GM20000 (cell line): ENCODE data around the gene TCEAL2.
"Not testable (repeated sequence)": the region's sequence is repeated elsewhere in the genome, so short reads cannot be mapped to it uniquely, and the experiment has no call there.

ENCODE experiments used
- DNase-seq: peaks from one replicate; pipeline ENCODE4 v3.0.0; 2012; ENCODE audit warnings: low spot score
- CTCF ChIP-seq: IDR thresholded peaks from 2 replicates; pipeline ENCODE4 v1.5.1; 2012; ENCODE audit warnings: mild to moderate bottlenecking, control low read depth; ENCODE audit errors: extremely low read depth, missing control alignments

TCEAL2 gene

DNA sequence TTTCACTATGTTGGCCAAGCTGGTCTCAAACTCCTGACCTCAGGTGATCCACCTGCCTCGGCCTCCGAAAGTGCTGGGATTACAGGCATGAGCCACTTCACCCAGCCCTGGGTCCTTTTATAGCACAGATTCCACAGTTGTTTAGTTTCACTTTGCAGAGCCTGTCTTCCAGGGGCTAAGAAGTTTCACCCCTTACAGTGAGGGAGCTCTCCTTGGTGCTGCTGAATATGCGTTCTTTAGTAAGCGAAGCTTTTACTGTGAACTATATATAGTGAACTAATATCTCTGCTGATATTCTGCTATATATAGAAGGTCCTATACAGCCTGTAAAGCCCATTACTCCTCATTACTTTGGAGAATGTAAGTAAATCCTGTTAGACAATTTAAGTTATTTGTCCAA is 12.6 kb downstream of the TCEAL2 start:
- no peak for DNase-seq
- TF ChIP-seq CTCF: no peak

GRCh38 chrX:102140876-102141275 is 15.4 kb downstream of the TCEAL2 start:
- DNase-seq: not testable (repeated sequence)

DNA sequence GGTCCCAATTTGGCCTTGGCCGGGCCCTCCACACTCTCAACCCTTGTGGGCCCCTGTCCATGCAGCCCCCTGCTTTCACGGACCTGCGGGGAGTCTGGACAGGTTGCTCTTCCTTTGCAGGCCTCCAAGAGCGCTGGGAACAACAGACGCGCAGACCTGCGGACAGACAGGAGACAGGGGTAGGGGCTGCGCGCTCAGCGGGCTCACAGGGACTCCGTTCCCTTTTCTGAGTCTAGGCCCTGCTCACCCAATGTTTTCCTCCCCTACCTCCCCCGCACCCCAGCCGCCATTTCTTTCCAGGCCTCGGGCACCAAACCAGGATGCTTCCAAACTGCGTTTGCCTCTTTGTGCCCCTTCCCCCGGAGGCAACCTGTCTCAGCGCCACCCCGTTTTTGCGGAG is 16.2 kb downstream of the TCEAL2 start:
- not testable (repeated sequence) for DNase-seq

DNA sequence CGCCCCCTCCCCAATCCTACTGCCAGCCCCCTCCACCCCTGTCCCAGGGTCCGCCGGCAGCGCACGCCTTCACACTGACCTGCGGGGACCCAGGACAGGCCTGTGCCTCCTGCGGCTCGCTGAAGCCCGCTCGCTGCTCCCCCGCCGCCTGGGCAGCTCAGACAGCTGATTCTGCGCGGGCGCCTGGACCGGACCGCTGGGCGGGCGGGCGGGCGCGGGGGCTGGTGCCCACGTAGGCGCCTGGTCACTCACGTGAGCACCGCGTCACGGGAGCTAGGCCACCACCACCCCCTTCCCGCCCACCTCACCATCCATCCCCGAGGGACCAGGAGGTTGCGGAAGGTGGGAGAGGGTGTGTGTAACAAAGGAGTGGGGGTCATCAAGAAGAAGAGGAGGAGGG is 16.8 kb downstream of the TCEAL2 start, which contains the start of gene TCEAL6:
TSS of gene TCEAL6 (minus strand) at position 208 of the 400 bp plus-strand sequence.
- DNase-seq: not testable (repeated sequence)

DNA sequence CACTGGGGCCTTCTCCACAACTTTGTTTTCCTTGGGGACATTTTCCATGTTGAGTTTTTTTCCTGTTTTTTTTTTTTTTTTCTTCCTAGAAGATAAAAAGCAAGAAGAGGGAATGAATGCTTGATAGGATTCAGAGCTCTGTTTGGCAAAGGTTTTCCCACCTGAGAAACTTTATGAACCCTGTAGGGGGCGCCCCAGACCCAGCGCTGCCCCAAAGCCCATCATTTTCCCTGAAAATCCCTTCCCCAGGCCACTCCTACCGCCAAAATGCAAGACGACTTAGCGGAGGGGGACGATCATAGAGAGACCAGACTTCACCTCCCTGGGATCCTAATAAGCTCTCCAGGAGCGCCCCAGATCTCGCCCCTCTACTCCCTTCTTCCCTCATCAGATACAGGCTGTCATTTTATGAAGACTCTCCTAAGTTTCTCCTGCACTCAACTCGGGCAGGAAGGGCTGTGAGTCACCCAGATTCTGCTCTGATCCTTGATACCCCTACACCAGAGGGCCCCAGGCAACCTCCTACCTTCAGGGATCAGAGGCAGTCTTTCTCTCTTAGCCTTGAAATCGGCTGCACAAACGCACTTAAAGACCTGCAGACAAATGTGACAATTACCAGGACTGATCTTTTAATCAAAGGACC is 28.9 kb downstream of the TCEAL2 start:
- no peak for DNase-seq
- TF ChIP-seq CTCF: no peak

DNA sequence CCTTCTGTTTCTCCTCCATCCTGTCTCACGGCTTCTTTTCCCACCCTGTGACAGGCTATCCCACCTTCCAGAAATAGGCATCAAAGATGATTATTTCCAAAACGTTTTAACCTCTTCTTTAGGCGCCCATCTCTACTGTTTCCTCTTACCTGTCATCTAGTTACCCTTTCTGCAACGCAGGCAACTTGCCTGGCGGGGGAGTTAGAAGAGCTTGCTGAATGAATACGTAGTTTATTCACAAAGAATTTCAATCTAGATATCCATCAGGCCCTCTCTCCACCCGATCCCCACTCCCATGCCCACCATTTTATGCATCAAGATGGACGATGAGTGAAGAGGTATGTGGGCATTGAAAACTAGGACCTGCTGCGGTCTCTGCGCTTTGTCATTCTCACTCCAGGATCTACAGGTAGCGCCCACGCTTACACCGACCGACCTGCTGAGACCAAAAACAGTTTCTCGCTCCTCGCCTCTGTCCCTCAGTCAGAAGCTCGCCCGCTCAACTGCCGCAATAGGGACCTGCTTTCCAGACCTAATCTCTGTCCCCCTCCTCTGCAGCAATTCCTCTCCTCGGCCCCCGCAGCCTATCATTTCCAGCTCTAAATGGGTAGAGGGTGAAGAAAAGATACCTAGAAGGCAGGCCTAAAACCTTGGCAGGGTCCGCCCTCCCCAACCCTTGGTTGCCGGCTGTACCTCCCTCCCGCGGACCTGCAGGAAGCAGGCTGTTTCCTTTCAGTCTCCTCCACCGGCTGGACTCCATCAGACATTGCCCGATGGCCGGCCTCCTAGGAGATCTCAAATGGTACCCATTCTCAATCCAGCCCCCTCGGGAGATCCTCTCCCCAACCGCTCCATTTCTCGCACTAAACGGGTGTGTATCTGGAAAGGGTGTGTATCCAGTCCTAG is 29.7 kb downstream of the TCEAL2 start:
- no peak for TF ChIP-seq CTCF
- no peak for DNase-seq

DNA sequence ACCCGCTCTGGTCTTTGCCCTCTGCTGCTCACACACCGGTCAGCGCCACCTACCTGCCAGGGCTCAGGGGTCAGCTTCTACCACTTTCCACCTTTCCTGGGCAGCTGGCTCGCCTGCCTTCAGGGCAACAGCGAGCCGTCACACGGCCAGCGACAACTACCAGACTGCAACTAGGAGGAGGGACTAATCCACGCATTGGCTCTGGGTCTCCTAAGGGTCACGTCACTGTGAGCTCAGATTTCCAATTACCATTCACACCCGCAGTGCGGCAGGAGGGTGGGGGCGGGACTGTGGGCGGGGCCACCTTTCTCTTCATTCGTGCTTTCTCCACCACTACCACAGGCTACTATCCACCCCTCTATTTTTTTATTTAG is 30.3 kb downstream of the TCEAL2 start, which contains the start of gene BEX5:
TSS of gene BEX5 (minus strand) at position 172 of the 374 bp plus-strand sequence. CDS start 1,712 bp downstream, outside the sequence.
- DNase-seq: peak; percentile 27
- TF ChIP-seq CTCF: no peak
